HUES48 (cell line): Measurements from ENCODE around the gene MDK.

ENCODE experiments used
- H3K27ac ChIP-seq: one replicate; pipeline ENCODE4 v1.7.0; 2013; ENCODE audit warnings: low read depth, low read length, inconsistent platforms
- H3K27me3 ChIP-seq: 2 replicates; pipeline ENCODE4 v1.6.1; 2013; ENCODE audit warnings: mild to moderate bottlenecking, low read length; ENCODE audit not compliant: control insufficient read depth, insufficient read depth
- H3K36me3 ChIP-seq: 2 replicates; pipeline ENCODE4 v1.6.1; 2013; ENCODE audit warnings: low read length; ENCODE audit not compliant: control insufficient read depth, insufficient read depth
- H3K4me1 ChIP-seq: 2 replicates; pipeline ENCODE4 v1.6.1; 2013; ENCODE audit warnings: mild to moderate bottlenecking, low read length; ENCODE audit not compliant: control insufficient read depth, insufficient read depth
- H3K4me3 ChIP-seq: 2 replicates; pipeline ENCODE4 v1.5.1; 2013; ENCODE audit warnings: mild to moderate bottlenecking, low read depth, low read length
- H3K9ac ChIP-seq: 2 replicates; pipeline ENCODE4 v1.6.1; 2013; ENCODE audit warnings: mild to moderate bottlenecking, low read depth, low read length, moderate library complexity
- H3K9me3 ChIP-seq: 2 replicates; pipeline ENCODE4 v1.6.1; 2013; ENCODE audit warnings: low read length; ENCODE audit not compliant: control insufficient read depth, insufficient read depth

Gene MDK

DNA sequence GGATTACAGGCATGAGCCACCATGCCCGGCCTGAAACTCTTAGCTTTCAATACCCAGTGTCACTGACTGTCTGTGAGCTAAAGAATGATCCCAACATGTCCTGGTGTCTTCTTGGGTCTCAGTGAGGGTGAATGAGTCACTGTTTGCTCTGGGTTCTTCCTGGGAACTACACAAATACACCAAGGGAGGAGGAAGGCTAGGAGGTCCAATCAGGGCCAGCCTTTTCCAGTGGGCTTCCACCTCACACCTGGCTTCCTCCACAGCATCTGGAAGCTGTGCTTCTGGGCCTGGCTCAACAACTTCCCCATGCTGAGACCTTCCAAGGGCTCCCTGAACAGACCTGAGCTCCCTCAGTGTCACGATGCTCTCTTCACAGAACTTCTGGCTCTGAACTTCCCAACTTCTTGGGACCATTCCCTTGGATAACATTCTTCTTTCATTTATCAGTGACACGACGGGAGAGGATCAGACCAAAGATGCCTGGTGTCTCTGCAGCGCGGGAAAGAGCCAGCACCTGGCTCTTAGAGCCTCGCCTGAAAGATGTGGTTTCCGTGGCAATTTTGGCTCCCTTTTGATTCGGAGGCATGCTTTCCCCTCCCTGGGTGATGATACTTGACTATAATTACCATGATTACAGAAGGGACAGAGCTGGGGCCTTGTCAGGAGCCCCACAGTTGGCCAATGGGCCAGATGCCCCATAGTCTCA is 32.4 kb downstream of the MDK start:
- Histone ChIP-seq H3K4me1 (peaks cover 4% of the 10 kb centered on the region; the same call in 1 of the 2 replicates), H3K36me3 (peaks cover 42% of the 10 kb centered on the region), H3K9ac (no peak overlapping the region), H3K9me3 (no peaks in the 10 kb centered on the region), H3K27me3 (no peaks in the 10 kb centered on the region), H3K4me3 (no peak overlapping the region), H3K27ac (no peak overlapping the region)

DNA sequence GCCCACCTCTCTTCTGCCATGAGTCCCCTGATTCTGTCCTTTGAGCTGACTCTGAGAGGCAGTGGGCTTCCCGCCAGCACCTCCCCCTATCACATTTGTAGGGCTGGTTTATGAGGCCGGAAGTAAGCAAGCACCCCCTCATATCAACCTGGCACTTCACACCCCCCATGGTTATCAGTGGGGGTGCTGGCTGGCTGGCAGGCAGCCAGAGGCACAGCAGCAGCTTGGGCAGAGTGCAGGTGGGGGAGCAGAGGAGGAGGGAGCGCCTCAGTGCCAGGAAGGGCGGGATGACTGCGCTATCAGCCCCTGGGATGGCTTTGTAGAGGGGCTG is 33.0 kb downstream of the MDK start:
- Histone ChIP-seq H3K4me1 (peaks cover 4% of the 10 kb centered on the region; the same call in 1 of the 2 replicates), H3K9me3 (no peaks in the 10 kb centered on the region), H3K27ac (no peak overlapping the region), H3K27me3 (no peaks in the 10 kb centered on the region), H3K4me3 (no peak overlapping the region), H3K36me3 (peaks cover 40% of the 10 kb centered on the region), H3K9ac (no peak overlapping the region)

DNA sequence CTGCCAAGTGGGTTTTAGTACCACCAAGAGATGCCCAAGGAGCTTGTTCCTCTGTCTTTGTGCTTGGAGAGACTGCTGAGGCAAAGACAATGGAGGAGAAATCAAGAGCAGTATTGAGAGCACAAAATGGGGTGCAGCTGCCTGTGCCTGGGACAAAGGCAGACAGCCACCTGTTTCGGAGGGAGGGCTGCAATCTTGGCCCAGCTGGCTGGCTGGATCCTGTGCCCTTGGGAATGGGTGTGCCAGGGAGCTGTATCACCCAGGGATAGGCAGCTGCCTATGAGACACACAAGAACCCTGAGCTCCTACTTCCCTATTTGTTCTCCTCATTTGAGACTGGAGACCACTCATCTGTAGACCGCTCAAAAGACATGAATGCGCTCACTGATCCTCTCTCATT is 33.4 kb downstream of the MDK start:
- Histone ChIP-seq H3K36me3 (peaks cover 36% of the 10 kb centered on the region), H3K27ac (no peak overlapping the region), H3K4me3 (no peak overlapping the region), H3K9me3 (no peaks in the 10 kb centered on the region), H3K4me1 (peaks cover 4% of the 10 kb centered on the region; the same call in 1 of the 2 replicates), H3K27me3 (no peaks in the 10 kb centered on the region), H3K9ac (no peak overlapping the region)

DNA sequence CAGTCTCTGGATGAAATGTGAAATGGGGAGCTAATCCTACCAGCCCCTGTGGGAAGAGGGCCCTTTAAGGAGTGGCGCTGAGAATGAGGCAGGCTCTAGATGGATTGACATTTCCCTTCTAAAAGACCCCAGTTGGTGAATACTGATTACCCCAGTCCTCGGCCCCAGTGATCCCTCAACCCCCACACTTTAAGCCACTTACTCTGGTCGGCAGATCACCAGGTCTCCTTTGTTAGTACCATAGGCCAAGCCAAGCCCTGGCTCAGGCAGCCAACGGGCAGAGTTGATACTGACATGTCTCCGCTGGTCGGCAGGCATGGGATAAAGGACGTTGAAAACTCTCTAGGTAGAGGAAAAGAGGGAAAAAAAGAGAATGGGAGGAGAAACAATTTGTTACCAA is 36.2 kb downstream of the MDK start:
- Histone ChIP-seq H3K27ac (peak overlapping the region; percentile 16), H3K36me3 (peaks cover 50% of the 10 kb centered on the region), H3K27me3 (no peaks in the 10 kb centered on the region)

DNA sequence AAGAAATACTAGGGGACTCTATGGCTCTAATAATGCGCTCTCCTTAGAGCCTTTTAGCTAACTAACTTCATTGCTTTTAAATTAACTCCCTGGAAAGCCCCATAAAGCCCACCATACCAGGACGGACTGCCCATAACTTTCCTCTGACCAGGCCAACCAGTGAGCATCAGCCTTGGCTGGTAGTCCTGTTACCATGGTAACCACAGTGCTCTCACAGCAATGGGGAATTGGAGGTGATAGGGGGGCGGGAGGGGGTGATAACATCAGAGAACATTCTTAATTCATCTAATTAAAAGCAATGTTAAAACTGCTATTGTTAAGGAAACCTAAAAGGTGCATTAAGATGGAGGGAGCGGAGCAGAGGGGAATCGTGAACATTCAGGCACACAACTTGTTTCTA is 37.3 kb downstream of the MDK start:
- Histone ChIP-seq H3K4me1 (peaks cover 4% of the 10 kb centered on the region; the same call in 1 of the 2 replicates), H3K9me3 (no peaks in the 10 kb centered on the region), H3K9ac (no peak overlapping the region), H3K27ac (no peak overlapping the region), H3K4me3 (no peak overlapping the region), H3K36me3 (peaks cover 43% of the 10 kb centered on the region), H3K27me3 (no peaks in the 10 kb centered on the region)

More for the DNA sequence above, 36.2 kb downstream of the MDK start:
- Histone ChIP-seq H3K9ac (no peak overlapping the region), H3K4me1 (peaks cover 4% of the 10 kb centered on the region; the same call in 1 of the 2 replicates), H3K4me3 (no peak overlapping the region), H3K9me3 (no peaks in the 10 kb centered on the region)

DNA sequence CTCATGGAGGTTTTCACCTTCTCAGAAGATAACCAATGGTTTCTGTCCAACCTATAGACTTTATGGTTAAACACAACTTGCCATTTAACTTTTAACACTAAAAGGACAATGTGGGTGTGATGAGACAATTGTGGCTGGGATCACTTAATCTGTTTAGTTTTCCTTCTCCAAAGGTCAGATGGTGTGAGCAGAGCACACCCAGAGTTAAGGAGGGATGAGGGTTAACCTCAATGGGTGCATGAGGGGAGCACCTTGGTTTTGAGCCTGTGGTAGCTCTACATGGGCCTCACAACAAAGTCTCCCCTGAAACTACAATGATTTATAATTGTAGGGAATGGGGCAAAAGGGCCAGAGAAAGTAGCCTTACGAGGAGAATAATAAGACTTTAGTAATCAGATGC is 39.0 kb downstream of the MDK start:
- Histone ChIP-seq H3K27ac (no peak overlapping the region), H3K4me3 (no peak overlapping the region), H3K36me3 (peaks cover 34% of the 10 kb centered on the region; the same call in 1 of the 2 replicates), H3K9me3 (no peaks in the 10 kb centered on the region), H3K4me1 (peaks cover 4% of the 10 kb centered on the region; the same call in 1 of the 2 replicates), H3K9ac (no peak overlapping the region), H3K27me3 (no peaks in the 10 kb centered on the region)

DNA sequence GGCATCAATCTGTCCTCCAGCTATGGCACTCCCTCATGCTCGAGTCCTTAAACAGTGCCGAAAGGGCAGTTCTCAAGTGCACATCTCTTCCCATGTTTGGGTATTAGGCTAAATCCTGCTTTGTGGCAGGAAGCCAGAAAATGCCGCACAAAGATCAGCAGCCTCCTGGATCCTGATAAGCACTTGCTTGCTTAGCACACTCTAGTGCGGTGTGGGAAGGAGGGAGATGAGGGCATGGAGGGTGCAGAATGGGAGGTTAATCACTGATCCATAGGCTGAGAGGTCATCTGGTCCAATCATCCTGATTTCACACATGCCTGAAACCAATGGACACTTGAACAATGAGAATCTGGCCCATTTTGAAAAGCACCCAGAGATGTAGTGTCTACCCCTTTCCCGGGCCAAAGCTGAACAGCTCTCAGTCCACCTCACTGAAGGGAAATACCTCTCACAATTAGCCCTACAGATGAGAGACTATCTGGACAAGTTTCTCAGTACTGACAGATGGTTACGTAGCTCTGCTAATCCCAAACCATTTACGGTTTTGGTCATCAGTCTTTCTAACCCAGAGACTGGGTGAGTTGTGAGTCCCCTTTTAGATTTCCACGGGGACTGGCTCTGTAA is 39.9 kb downstream of the MDK start:
- Histone ChIP-seq H3K9me3 (no peaks in the 10 kb centered on the region), H3K4me3 (no peak overlapping the region), H3K27ac (no peak overlapping the region), H3K36me3 (peaks cover 25% of the 10 kb centered on the region; the same call in 1 of the 2 replicates), H3K27me3 (no peaks in the 10 kb centered on the region), H3K9ac (no peak overlapping the region), H3K4me1 (peaks cover 4% of the 10 kb centered on the region; the same call in 1 of the 2 replicates)

DNA sequence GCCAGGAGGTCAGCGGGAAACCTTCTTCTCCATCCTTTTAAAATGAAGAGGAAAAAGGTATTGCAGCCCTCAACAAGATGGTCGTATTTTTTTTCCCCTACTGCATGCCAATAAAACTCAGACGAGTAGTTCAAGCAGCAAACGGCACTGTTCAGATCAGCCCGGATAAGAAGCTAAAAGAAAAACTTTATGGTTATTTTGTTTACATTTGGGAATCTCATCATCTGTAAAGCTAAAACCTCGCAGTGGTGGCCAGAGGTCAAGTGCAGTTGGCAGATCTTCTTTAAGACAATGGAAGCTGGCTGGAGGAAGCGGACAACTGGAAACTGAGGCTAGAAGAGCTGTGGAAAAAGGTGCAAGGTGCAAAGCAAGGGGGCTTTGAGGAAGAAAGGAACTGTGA is 41.1 kb downstream of the MDK start:
- H3K27ac ChIP-seq = no peak overlapping the region
- peaks cover 12% of the 10 kb centered on the region for H3K4me1 ChIP-seq
- no peak overlapping the region for H3K9ac ChIP-seq
- H3K36me3 ChIP-seq = peaks cover 19% of the 10 kb centered on the region; the same call in 1 of the 2 replicates
- H3K27me3 ChIP-seq = no peaks in the 10 kb centered on the region
- no peaks in the 10 kb centered on the region for H3K9me3 ChIP-seq
- no peak overlapping the region for H3K4me3 ChIP-seq

DNA sequence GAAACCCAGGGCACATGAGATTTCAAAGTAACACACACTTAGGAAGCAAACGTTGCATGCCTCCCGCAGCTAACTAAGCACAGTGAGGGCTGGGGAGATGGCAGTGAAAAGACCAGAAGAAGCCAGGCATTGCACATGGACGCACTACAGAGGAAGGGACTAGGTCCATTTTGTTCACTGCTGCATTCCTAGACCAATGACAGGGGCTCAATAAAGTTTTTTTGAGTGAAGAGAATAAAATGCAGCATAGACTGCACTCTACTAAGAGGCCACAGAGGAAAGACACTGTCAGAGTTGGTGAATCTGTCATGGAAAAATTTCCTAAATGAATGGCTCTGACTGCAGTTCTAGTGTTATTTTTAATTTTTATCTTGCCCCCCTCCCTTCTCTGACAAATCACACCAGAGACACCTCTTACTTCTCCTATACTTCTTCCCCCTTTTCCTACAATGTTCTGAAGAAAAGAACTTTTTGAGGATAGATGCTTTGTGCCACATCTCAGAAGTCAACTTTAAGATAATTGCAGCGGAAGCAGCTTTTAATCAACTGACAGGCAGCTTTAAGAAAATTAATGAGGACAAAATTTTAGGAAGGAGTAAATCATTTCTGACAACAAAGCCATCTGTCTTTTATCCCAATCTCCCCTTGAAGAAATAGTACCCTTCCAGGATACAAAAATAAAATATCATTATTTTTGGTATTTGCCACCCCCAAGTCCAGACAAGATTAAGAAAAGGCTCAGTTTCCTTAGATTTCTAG is 44.9 kb downstream of the MDK start:
- Histone ChIP-seq H3K9me3 (no peaks in the 10 kb centered on the region), H3K36me3 (peaks cover 14% of the 10 kb centered on the region; the same call in 1 of the 2 replicates), H3K27me3 (no peaks in the 10 kb centered on the region), H3K9ac (peak overlapping the region; percentile 5; the same call in 1 of the 2 replicates), H3K4me3 (no peak overlapping the region), H3K4me1 (peaks cover 14% of the 10 kb centered on the region), H3K27ac (peak overlapping the region; percentile 3)

DNA sequence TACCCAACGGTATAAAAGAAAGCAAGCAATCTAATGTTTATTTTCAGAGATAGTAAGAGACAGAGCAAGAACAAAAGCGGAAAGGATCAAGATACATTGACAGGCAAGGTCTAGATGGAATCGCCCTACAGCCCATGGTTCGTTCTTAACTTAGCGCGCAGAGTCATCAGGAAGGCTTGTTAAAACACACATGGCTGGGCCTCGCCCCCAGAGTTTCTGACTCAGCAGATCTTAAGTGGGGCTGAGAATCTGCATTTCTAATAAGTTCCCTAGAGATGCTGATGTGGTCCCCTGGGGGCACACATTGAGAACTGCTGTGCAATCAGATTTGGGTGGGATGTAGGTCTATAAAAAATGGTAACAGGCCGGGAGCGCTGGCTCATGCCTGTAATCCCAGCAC is 45.9 kb downstream of the MDK start:
- Histone ChIP-seq H3K27me3 (no peaks in the 10 kb centered on the region), H3K9ac (no peak overlapping the region), H3K36me3 (peaks cover 13% of the 10 kb centered on the region; the same call in 1 of the 2 replicates), H3K4me3 (no peak overlapping the region), H3K9me3 (no peaks in the 10 kb centered on the region), H3K27ac (peak overlapping the region; percentile 3), H3K4me1 (peaks cover 14% of the 10 kb centered on the region)

DNA sequence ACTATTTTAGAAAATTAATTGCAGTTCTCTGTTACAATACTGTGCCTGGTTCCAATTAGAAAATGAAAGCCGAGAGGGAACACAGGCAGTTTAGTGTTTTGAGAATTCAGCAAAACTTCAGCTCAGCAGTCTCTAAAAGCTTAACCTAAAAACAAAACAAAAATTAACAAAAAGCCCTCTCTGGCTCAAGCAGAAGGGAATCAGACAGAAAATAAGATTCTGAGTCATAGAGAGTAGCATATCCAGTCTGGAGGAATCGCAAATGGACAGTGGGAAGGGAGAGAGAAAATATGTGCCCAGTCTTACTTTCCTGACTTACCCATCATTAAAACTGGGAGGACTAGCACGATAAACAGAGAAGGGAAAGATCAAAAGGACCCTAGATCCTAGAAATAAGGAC is 48.2 kb downstream of the MDK start:
- Histone ChIP-seq H3K4me3 (no peak overlapping the region), H3K27me3 (no peaks in the 10 kb centered on the region), H3K4me1 (peaks cover 16% of the 10 kb centered on the region), H3K36me3 (peaks cover 30% of the 10 kb centered on the region), H3K9ac (no peak overlapping the region), H3K9me3 (no peaks in the 10 kb centered on the region), H3K27ac (no peak overlapping the region)
